ENCODE results near the gene CPAMD8.

CPAMD8 gene

DNA sequence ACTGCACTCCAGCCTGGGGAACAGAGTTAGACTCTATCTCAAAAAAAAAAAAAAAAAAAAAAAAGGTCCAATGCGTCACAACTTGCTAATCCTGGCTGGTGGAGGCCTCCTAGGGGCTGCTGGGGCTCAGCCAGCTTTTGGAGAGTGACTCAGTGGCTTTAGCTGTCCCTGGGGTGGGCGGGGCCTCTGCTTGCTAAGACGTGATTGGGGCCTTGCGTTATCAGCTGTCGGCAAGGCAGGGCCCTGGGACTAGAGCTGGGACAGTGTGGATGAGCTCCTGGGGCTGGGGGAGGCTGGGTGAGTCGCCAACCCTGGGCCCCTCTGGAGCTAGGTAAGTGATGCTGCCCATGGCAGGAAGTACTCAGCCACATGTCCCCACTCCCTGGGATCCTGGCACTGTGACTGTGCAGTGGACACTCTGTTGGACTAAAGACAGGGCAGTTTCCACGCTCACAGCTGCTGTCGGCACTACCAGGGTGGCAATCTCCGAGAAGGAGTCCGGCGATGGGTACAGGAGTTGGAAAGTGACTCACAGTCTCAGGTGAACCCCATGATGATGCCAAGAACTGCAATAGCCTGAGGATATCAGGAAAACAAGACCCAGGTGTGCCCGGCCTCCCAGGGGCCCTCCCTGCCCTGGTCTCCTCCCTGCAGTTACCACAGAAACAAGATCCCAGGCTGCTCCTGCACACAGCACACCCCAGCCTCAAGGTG is 105.6 kb downstream of the CPAMD8 start:
- no peak for TF ChIP-seq CTCF (conservative IDR thresholded peaks at IDR 0.05; ENCODE audit: low read depth, low read length)
- DNase-seq (ENCODE audit: low read depth) = peak; percentile 81
- no peak overlapping the region for H3K4me3 ChIP-seq (ENCODE audit: low read depth, low read length)

- H3K4me3 ChIP-seq (ENCODE audit: low read depth, low read length) = no peak overlapping the region
- TF ChIP-seq CTCF (conservative IDR thresholded peaks at IDR 0.05; ENCODE audit: low read depth, low read length) = no peak
- no peak for DNase-seq (ENCODE audit: low read depth)
Observed at GRCh38 chr19:16919496-16919895, 107.1 kb downstream of the CPAMD8 start.

GRCh38 chr19:16917401-16917800 is 109.2 kb downstream of the CPAMD8 start:
- no peak for DNase-seq (ENCODE audit: low read depth)
- no peak overlapping the region for H3K4me3 ChIP-seq (ENCODE audit: low read depth, low read length)
- TF ChIP-seq CTCF (conservative IDR thresholded peaks at IDR 0.05; ENCODE audit: low read depth, low read length) = no peak

DNA sequence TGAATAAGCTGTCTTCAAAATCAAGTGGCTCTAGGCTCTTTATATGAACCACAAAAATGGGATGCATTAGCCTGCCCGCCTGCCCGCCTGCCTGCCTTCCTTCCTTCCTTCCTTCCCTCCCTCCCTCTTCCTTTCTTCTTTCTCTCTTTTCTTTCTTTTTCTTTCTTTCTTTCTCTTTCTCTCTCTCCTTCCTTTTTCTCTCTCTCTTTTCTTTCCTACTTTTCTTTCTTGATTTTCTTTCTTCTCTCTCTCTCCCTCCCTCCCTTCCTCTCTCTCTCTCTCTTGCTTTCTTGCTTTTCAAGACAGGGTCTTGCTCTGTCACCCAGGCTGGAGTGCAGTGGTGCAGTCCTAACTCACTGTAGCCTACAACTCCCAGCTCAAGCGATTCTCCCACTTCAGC is 110.9 kb downstream of the CPAMD8 start:
- TF ChIP-seq CTCF (conservative IDR thresholded peaks at IDR 0.05; ENCODE audit: low read depth, low read length) = no peak
- DNase-seq (ENCODE audit: low read depth) = no peak
- no peak overlapping the region for H3K4me3 ChIP-seq (ENCODE audit: low read depth, low read length)

DNA sequence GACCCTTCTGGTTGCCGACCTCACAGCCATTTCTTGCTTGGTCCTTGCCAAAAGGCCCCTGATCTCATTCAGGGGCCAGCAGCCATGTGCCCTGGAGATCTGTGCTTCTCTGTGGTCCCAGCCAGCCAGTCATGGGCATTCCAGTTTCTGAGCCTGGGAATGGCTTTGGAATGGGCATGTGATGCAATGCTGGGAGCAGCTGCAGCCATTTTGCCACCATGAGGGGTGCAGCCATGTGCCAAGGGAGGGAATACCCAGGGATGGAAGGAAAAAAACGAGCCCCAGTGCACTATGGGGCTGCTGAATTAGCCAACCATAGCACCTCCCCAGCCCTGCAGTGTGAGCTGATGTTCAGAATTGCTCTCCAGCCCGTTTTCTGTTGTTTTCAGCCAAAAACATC is 111.5 kb downstream of the CPAMD8 start:
- TF ChIP-seq CTCF (conservative IDR thresholded peaks at IDR 0.05; ENCODE audit: low read depth, low read length) = no peak
- DNase-seq (ENCODE audit: low read depth) = no peak
- no peak overlapping the region for H3K4me3 ChIP-seq (ENCODE audit: low read depth, low read length)

- H3K4me3 ChIP-seq (ENCODE audit: low read depth, low read length) = no peak overlapping the region
- TF ChIP-seq CTCF (conservative IDR thresholded peaks at IDR 0.05; ENCODE audit: low read depth, low read length) = no peak
- no peak for DNase-seq (ENCODE audit: low read depth)
Observed at GRCh38 chr19:16914421-16914820, 112.2 kb downstream of the CPAMD8 start.

GRCh38 chr19:16912780-16913179 is 113.8 kb downstream of the CPAMD8 start:
- H3K4me3 ChIP-seq (ENCODE audit: low read depth, low read length) = no peak overlapping the region
- TF ChIP-seq CTCF (conservative IDR thresholded peaks at IDR 0.05; ENCODE audit: low read depth, low read length) = no peak
- no peak for DNase-seq (ENCODE audit: low read depth)

All from choroid plexus epithelial cell (primary cell).